Activated effector memory CD4-positive, alpha-beta T cell treated with anti-CD3 and anti-CD28 coated beads, Interleukin-2, amount 50 U/mL, for 16 hours (primary cell): ENCODE data around the gene RRN3.
"Not testable (repeated sequence)": the region's sequence is repeated elsewhere in the genome, so short reads cannot be mapped to it uniquely, and the experiment has no call there.

Experiments used
- DNase-seq: peaks from one replicate; pipeline ENCODE4 v3.0.0-alpha.2; 2020

The RRN3 gene

GRCh38 chr16:15049581-15050180 is 44.4 kb downstream of the RRN3 start:
- DNase-seq = no peak

- no peak for DNase-seq
These were observed 47.2 kb downstream of the RRN3 start for GRCh38 chr16:15046692-15047376.

- not testable (repeated sequence) for DNase-seq
These were observed 48.8 kb downstream of the RRN3 start for GRCh38 chr16:15045270-15045669.

- DNase-seq = no peak
These were observed 49.8 kb downstream of the RRN3 start for GRCh38 chr16:15044286-15044685.

- no peak for DNase-seq
These were observed 50.7 kb downstream of the RRN3 start for GRCh38 chr16:15043344-15043743.

GRCh38 chr16:15041271-15042004 is 52.6 kb downstream of the RRN3 start:
- DNase-seq = peak; percentile 50

GRCh38 chr16:15038689-15039088 is 55.4 kb downstream of the RRN3 start:
- DNase-seq = peak; percentile 28

GRCh38 chr16:15037745-15038144 is 56.3 kb downstream of the RRN3 start:
- no peak for DNase-seq

- DNase-seq = peak; percentile 34
These were observed 57.1 kb downstream of the RRN3 start for GRCh38 chr16:15037003-15037402.

- DNase-seq = peak; percentile 22
These were observed 58.8 kb downstream of the RRN3 start for GRCh38 chr16:15035163-15035729.

GRCh38 chr16:15034266-15035162 is 59.6 kb downstream of the RRN3 start:
- peak; percentile 59 for DNase-seq

GRCh38 chr16:15033309-15033707 is 60.8 kb downstream of the RRN3 start:
- DNase-seq = peak; percentile 34

- DNase-seq = peak; percentile 30
These were observed 61.3 kb downstream of the RRN3 start for GRCh38 chr16:15032547-15033308.

GRCh38 chr16:15031586-15031985 is 62.5 kb downstream of the RRN3 start:
- DNase-seq = no peak

- no peak for DNase-seq
These were observed 62.9 kb downstream of the RRN3 start for GRCh38 chr16:15031179-15031578.

GRCh38 chr16:15029749-15030148 is 64.3 kb downstream of the RRN3 start:
- DNase-seq = not testable (repeated sequence)

GRCh38 chr16:15028801-15029698 is 65.0 kb downstream of the RRN3 start:
- not testable (repeated sequence) for DNase-seq

GRCh38 chr16:15028345-15028715 is 65.7 kb downstream of the RRN3 start:
- DNase-seq = not testable (repeated sequence)

GRCh38 chr16:15027503-15028344 is 66.3 kb downstream of the RRN3 start:
- not testable (repeated sequence) for DNase-seq

GRCh38 chr16:15027051-15027450 is 67.0 kb downstream of the RRN3 start:
- not testable (repeated sequence) for DNase-seq
